HEK293T (cell line): ENCODE measurements around the gene TMTC1.

Source experiments
- CTBP1 ChIP-seq: fragments of 450-650 bp; IDR thresholded peaks from 2 replicates; pipeline ENCODE4 v1.6.1; 2016; ENCODE audit warnings: borderline replicate concordance
- ELF4 ChIP-seq: fragments of 450-650 bp; IDR thresholded peaks from 2 replicates; pipeline ENCODE4 v1.6.1; 2017; ENCODE audit warnings: antibody characterized with exemption
- FOXK2 ChIP-seq: fragments of 450-650 bp; IDR thresholded peaks from 2 replicates; pipeline ENCODE4 v1.6.1; 2016; ENCODE audit warnings: mild to moderate bottlenecking
- FOXM1 ChIP-seq: fragments of 450-650 bp; IDR thresholded peaks from 2 replicates; pipeline ENCODE4 v1.6.1; 2017; ENCODE audit warnings: mild to moderate bottlenecking, borderline replicate concordance
- TARDBP ChIP-seq: fragments of 450-650 bp; IDR thresholded peaks from 2 replicates; pipeline ENCODE4 v1.6.1; 2016

- TF ChIP-seq FOXM1 (no peak), ELF4 (no peak), FOXK2 (no peak), TARDBP (no peak), CTBP1 (no peak)
Observed at GRCh38 chr12:29750131-29750927, 33.4 kb downstream of the TMTC1 start.
